Stimulated activated CD4-positive, alpha-beta T cell treated with anti-CD3 and anti-CD28 coated beads, Interleukin-2, amount 100 ng/mL, for 48 hours (primary cell): ENCODE measurements around the gene SIAE.

Experiments used
- DNase-seq, 2 donors: peaks; one replicate each; pipeline ENCODE4 v3.0.0-alpha.2; 2020

Gene SIAE

GRCh38 chr11:124662106-124662505 lies 11.4 kb downstream of the SIAE start:
- DNase-seq: no peak

- no peak for DNase-seq
Observed at GRCh38 chr11:124661553-124661952, 12.0 kb downstream of the SIAE start.

- DNase-seq: no peak
Observed at GRCh38 chr11:124658986-124659385, 14.6 kb downstream of the SIAE start.

- no peak for DNase-seq
Observed at GRCh38 chr11:124658501-124658900, 15.0 kb downstream of the SIAE start.

- no peak for DNase-seq
Observed at GRCh38 chr11:124657904-124658303, 15.6 kb downstream of the SIAE start.

GRCh38 chr11:124656774-124657630 lies 16.5 kb downstream of the SIAE start:
- no peak for DNase-seq

GRCh38 chr11:124648610-124649009 lies 24.9 kb downstream of the SIAE start:
- DNase-seq: no peak

- DNase-seq: no peak
Observed at GRCh38 chr11:124646148-124646547, 27.4 kb downstream of the SIAE start.

- peak in 1 of 2 donors; percentile 3 for DNase-seq
Observed at GRCh38 chr11:124644426-124645280, 28.9 kb downstream of the SIAE start.

- DNase-seq: no peak
Observed at GRCh38 chr11:124643605-124644425, 29.7 kb downstream of the SIAE start.

- no peak for DNase-seq
Observed at GRCh38 chr11:124643042-124643604, 30.4 kb downstream of the SIAE start.

GRCh38 chr11:124642628-124643027 lies 30.9 kb downstream of the SIAE start:
- no peak for DNase-seq

- no peak for DNase-seq
Observed at GRCh38 chr11:124640666-124641065, 32.9 kb downstream of the SIAE start.

GRCh38 chr11:124639186-124639585 lies 34.4 kb downstream of the SIAE start:
- DNase-seq: no peak

GRCh38 chr11:124638500-124638899 lies 35.0 kb downstream of the SIAE start:
- DNase-seq: no peak

GRCh38 chr11:124635932-124636331 lies 37.6 kb downstream of the SIAE start:
- DNase-seq: no peak

GRCh38 chr11:124633355-124633754 lies 40.2 kb downstream of the SIAE start:
- no peak for DNase-seq

- no peak for DNase-seq
Observed at GRCh38 chr11:124629961-124630360, 43.6 kb downstream of the SIAE start.

GRCh38 chr11:124627546-124627945 lies 46.0 kb downstream of the SIAE start:
- no peak for DNase-seq

GRCh38 chr11:124625504-124626168 lies 47.9 kb downstream of the SIAE start:
- DNase-seq: no peak

GRCh38 chr11:124623861-124624525 lies 49.5 kb downstream of the SIAE start:
- no peak for DNase-seq
